ENCODE measurements around the gene GLRX3. TPM values are rescaled to one million over a fixed set of nuclear protein-coding genes. Genes with fewer than 3 reads are reported as not detected.

Gene GLRX3
- total and polyA plus RNA-seq, 2 donors (not counting 3 experiments of a cell fraction or from before 2014, with no cell fraction given) = 71.6 to 132 TPM

DNA sequence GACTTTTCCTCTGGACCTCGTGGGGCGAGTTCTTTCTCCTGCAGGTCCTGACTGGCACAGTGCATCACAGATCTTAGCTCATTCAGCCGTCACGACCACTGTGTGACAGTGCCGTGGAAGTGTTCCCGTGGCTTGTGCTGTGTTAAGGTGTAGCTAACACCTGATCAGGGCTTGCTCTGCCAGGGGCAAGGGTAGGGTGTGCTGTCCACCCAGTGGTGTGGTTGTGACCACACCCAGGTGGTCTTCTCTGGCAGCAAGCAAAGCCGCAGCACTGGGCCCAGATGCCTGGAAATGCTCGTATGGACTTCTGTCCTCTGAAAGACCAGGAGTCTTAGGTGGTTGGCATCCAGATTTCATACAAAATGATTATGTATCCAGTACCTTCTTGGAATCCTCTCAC, 86.2 kb downstream of the GLRX3 start:
- POLR2A ChIA-PET = no interaction called here
- Histone ChIP-seq H3K79me2 (ENCODE audit: control insufficient read depth, insufficient read depth, low read length) (no peaks in the 10 kb centered on the region), H3K4me1 (ENCODE audit: control insufficient read depth, extremely low read depth, insufficient read depth, low read length) (no peaks in the 10 kb centered on the region), H3K9me3 (replicated peaks; ENCODE audit: control insufficient read depth, insufficient read depth, low read length) (no peaks in the 10 kb centered on the region), H2AFZ (ENCODE audit: low read depth, low read length) (no peak overlapping the region), H3K4me3 (replicated peaks in 1 of 3; ENCODE audit: insufficient read depth in 1 of 3, low read depth in 1 of 3, low read length in 3 of 3) (no peak overlapping the region), H3K27me3 (ENCODE audit: control insufficient read depth in 2 of 2, insufficient read depth in 2 of 2, low read length in 2 of 2) (no peaks in the 10 kb centered on the region), H3K9ac (replicated peaks; ENCODE audit: extremely low read depth, insufficient read depth, low read length) (no peak overlapping the region), H3K4me2 (ENCODE audit: insufficient read depth, low read length) (no peak overlapping the region), H3K9me1 (replicated peaks; ENCODE audit: control insufficient read depth, extremely low read depth, insufficient read depth, low read length) (no peaks in the 10 kb centered on the region), H3K27ac (ENCODE audit: insufficient read depth, low read depth, low read length) (no peak overlapping the region), H3K36me3 (ENCODE audit: control insufficient read depth in 2 of 2, extremely low read depth in 1 of 2, insufficient read depth in 2 of 2, low read length in 2 of 2) (no peaks in the 10 kb centered on the region), H4K20me1 (replicated peaks; ENCODE audit: control insufficient read depth, extremely low read depth, insufficient read depth, low read length) (no peaks in the 10 kb centered on the region)
- no peak for DNase-seq (ENCODE audit: low read depth, low spot score)
- BruUV-seq (replicated peaks) = no TSS peak
- dilution Hi-C loops (cut with MboI; ENCODE audit: extremely low pct_ligation_motif_present, low sequenced_read_pairs) (no loop called here), intact Hi-C loops (cut with micrococcal nuclease) (no loop called here)
- no peak for FAIRE-seq
- CTCF ChIA-PET = no interaction called here
- TF ChIP-seq, protein P1, sequence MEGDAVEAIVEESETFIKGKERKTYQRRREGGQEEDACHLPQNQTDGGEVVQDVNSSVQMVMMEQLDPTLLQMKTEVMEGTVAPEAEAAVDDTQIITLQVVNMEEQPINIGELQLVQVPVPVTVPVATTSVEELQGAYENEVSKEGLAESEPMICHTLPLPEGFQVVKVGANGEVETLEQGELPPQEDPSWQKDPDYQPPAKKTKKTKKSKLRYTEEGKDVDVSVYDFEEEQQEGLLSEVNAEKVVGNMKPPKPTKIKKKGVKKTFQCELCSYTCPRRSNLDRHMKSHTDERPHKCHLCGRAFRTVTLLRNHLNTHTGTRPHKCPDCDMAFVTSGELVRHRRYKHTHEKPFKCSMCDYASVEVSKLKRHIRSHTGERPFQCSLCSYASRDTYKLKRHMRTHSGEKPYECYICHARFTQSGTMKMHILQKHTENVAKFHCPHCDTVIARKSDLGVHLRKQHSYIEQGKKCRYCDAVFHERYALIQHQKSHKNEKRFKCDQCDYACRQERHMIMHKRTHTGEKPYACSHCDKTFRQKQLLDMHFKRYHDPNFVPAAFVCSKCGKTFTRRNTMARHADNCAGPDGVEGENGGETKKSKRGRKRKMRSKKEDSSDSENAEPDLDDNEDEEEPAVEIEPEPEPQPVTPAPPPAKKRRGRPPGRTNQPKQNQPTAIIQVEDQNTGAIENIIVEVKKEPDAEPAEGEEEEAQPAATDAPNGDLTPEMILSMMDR (IDR thresholded peaks at IDR 0.05; ENCODE audit: extremely low read depth in 1 of 2, insufficient read depth in 1 of 2, low read depth in 1 of 2, low read length in 2 of 2) = no peak
- TF ChIP-seq EZH2 (IDR thresholded peaks at IDR 0.05; ENCODE audit: borderline replicate concordance, low read depth, low read length, severe bottlenecking) (no peak), GATA2 (IDR thresholded peaks at IDR 0.05; ENCODE audit: insufficient read depth, insufficient read length, low read depth, low read length) (no peak), POLR2AphosphoS5 (IDR thresholded peaks at IDR 0.05; ENCODE audit: insufficient read depth, low read depth, low read length) (no peak), MYC (IDR thresholded peaks at IDR 0.05; ENCODE audit: low read depth, low read length) (no peak), JUN (IDR thresholded peaks at IDR 0.05; ENCODE audit: borderline replicate concordance, insufficient read depth, insufficient read length, low read depth) (no peak), POLR2A (IDR thresholded peaks at IDR 0.05; ENCODE audit: low read depth, low read length) (no peak), FOS (IDR thresholded peaks at IDR 0.05; ENCODE audit: borderline replicate concordance, insufficient read depth, low read length) (no peak)
- TF ChIP-seq, protein P2, sequence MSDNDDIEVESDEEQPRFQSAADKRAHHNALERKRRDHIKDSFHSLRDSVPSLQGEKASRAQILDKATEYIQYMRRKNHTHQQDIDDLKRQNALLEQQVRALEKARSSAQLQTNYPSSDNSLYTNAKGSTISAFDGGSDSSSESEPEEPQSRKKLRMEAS (IDR thresholded peaks at IDR 0.05; ENCODE audit: insufficient read depth, insufficient read length) = no peak

Measured in endothelial cell of umbilical vein (primary cell).